GM19372 (cell line): ENCODE data around the gene NLRP12.
"Not testable (repeated sequence)": the region's sequence is repeated elsewhere in the genome, so short reads cannot be mapped to it uniquely, and the experiment has no call there.

Experiments used
- ATAC-seq: cut with Tn5 transposase; IDR thresholded peaks from one replicate; pipeline ENCODE4 v1.9.1; 2021; ENCODE audit warnings: mild to moderate bottlenecking, low read depth, moderate library complexity; ENCODE audit not compliant: unreplicated experiment

NLRP12 gene

DNA sequence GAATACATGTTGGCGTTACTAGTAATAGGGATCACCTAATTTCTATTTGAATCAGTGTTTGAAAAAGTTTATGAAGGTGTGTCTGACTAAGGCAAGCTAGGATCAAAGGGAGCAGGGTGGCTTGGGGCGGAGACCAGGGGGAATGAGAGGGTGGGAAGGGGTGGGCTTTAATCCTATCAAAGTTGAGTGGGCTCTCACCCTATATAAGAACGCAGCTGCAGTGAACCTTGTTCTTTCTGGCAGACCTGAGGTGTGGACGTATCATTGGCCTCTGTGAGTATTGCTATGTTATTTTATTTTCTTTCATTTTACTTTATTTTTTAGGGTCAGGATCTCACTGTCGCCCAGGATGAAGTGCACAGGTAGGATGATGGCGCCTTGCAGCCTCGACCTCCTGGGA is 37.4 kb downstream of the NLRP12 start:
- no peak for ATAC-seq

- no peak for ATAC-seq
Measured at GRCh38 chr19:53785196-53785889, 38.8 kb downstream of the NLRP12 start.

GRCh38 chr19:53782698-53783097 is 41.4 kb downstream of the NLRP12 start:
- ATAC-seq = no peak

DNA sequence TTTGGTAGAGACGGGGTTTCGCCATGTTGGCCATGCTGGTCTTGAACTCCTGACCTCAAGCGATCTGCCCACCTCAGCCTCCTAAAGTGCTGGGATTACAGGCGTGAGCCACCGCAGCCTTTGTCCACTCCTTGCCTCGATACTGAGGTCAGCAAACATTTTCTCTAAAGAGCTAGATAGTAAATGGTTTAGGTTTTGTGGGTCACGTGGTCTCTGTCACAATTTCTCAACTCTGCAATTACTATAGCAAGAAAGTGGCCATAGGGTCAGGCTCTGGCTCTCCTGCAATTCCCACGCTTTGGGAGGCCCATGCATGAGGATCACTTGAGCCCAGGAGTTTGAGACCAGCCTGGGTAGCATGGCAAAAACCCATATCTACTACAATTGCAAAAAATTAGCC is 42.8 kb downstream of the NLRP12 start:
- ATAC-seq = not testable (repeated sequence)

- no peak for ATAC-seq
Measured at GRCh38 chr19:53780506-53780905, 43.6 kb downstream of the NLRP12 start.

DNA sequence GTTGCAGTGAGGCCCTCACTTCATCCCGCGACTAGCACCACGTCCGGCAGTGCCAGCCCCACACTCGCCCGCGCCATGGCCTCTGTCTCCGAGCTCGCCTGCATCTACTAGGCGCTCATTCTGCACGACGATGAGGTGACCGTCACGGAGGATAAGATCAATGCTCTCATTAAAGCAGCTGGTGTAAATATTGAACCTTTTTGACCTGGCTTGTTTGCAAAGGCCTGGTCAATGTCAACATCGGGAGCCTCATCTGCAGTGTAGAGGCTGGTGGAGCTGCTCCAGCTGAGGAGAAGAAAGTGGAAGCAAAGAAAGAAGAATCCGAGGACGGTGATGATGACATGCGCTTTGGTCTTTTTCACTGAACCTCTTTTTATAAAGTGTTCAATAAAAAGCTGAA is 48.6 kb downstream of the NLRP12 start:
- ATAC-seq = no peak

- ATAC-seq = not testable (repeated sequence)
Measured at GRCh38 chr19:53774491-53774890, 49.6 kb downstream of the NLRP12 start.

- no peak for ATAC-seq
Measured at GRCh38 chr19:53773999-53774398, 50.1 kb downstream of the NLRP12 start.

DNA sequence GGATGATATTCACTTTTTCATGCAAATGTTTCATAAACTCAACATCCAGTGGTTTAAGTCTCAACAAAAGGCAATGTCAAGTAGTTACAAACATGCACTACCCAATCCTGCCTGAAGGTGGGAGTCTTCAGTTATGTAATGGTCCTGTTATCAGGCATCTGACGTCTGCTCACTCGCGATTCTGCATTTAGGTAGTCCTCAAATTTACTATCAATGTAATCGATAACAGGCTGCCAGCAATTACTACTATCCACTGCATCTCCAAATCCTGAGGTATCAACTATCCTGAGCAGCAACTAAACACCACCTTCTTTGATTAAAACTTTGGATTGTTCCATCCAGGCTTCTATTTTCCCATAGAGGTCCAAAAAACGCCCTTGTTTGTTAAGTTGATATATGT is 51.2 kb downstream of the NLRP12 start:
- ATAC-seq = no peak

DNA sequence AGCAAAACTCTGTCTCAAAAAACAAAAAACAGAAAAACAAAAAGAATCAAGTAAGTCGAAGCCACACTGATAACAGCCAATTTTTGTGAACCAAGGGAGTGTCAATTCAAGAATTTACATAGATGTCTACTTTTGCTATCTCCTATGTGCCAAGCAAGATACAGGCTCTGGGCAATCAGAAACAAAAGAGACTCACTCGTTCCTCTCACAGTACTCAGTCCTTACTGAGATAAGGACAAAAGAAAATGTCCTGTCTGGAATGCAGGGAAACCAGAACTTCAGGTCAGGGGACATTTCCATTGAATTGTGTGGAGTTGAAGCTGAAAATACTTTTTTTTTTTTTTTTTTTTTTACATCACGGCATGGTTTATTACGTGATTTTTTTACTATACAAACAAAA is 53.0 kb downstream of the NLRP12 start:
- ATAC-seq = no peak

GRCh38 chr19:53769696-53770309 is 54.3 kb downstream of the NLRP12 start:
- ATAC-seq = not testable (repeated sequence)

- no peak for ATAC-seq
Measured at GRCh38 chr19:53768401-53768800, 55.7 kb downstream of the NLRP12 start.

DNA sequence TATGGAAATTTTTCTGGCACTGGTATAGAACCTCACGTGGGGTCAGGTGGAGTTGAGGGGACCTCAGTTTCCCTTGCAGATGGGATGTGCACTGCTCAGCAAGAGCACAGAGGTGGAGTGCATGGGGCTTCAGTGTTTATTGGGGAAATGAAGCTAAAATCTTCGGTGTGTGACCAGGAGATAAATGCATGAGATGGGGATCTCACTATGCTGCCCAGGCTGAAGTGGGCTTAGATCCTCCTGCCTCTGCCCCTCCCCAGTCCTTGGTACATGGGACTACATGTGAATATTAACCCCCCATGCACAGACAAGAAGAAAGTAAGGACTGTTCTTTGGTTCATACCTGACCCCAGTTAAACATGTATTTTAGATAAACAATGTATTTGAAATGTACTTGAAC is 65.1 kb downstream of the NLRP12 start:
- not testable (repeated sequence) for ATAC-seq
